Renal pelvis (tissue), 4 donors: ENCODE data around the gene KLHL17. TPM values are rescaled to one million over a fixed set of nuclear protein-coding genes. Genes with fewer than 3 reads are reported as not detected.

Experiments used
- DNase-seq: peaks from one replicate; pipeline ENCODE4 v3.0.0-alpha.2; 2013
- polyA plus RNA-seq, 3 donors: library from polyadenylated mRNA; unstranded; fragments of 120-200 nt; gene quantifications; one replicate each; pipeline ENCODE4 v1.2.1, GENCODE V29; 2013; ENCODE audit not compliant: insufficient read length in 3 of 3

The KLHL17 gene
- polyA plus RNA-seq, 3 donors: 9.9 to 14.3 (median 13.6) TPM

- no peak for DNase-seq
These were observed 9.5 kb upstream of the KLHL17 start for GRCh38 chr1:950881-951280.

GRCh38 chr1:951364-951763 lies 9.0 kb upstream of the KLHL17 start:
- DNase-seq: no peak

GRCh38 chr1:952201-952600 lies 8.2 kb upstream of the KLHL17 start:
- no peak for DNase-seq

GRCh38 chr1:952603-953002 lies 7.8 kb upstream of the KLHL17 start:
- no peak for DNase-seq

- DNase-seq: no peak
These were observed 6.7 kb upstream of the KLHL17 start for GRCh38 chr1:953524-954320.

- no peak for DNase-seq
These were observed 5.5 kb upstream of the KLHL17 start for GRCh38 chr1:954927-955326.

GRCh38 chr1:955474-955873 lies 4.9 kb upstream of the KLHL17 start:
- no peak for DNase-seq

- no peak for DNase-seq
These were observed 3.7 kb upstream of the KLHL17 start for GRCh38 chr1:956636-957035.

GRCh38 chr1:958823-959730 lies 1.3 kb upstream of the KLHL17 start, which contains the start of gene NOC2L:
TSS of gene NOC2L (minus strand) at chr1:959256. CDS start at chr1:959240, 16 bp downstream.
- peak; percentile 90 for DNase-seq

- no peak for DNase-seq
These were observed 537 bp upstream of the KLHL17 start for GRCh38 chr1:959731-960362.

- DNase-seq: no peak
These were observed 817 bp downstream of the KLHL17 start for GRCh38 chr1:961132-961669.

GRCh38 chr1:962381-963300 lies 2.3 kb downstream of the KLHL17 start:
- DNase-seq: no peak

- DNase-seq: no peak
These were observed 2.9 kb downstream of the KLHL17 start for GRCh38 chr1:963301-963651.

GRCh38 chr1:963746-964525 lies 3.6 kb downstream of the KLHL17 start:
- no peak for DNase-seq

GRCh38 chr1:964691-965525 lies 4.5 kb downstream of the KLHL17 start:
- DNase-seq: no peak

- DNase-seq: no peak
These were observed 5.2 kb downstream of the KLHL17 start for GRCh38 chr1:965526-966134.

- no peak for DNase-seq
These were observed 5.8 kb downstream of the KLHL17 start, which contains the start of gene PLEKHN1 for GRCh38 chr1:966135-966703. TSS of gene PLEKHN1 (plus strand) at chr1:966482. CDS start at chr1:966532, 50 bp downstream.

GRCh38 chr1:966704-967300 lies 6.4 kb downstream of the KLHL17 start:
- no peak for DNase-seq
